Neural progenitor cell (in vitro differentiated cells): Measurements from ENCODE around the gene PCED1A. TPM values are rescaled to one million over a fixed set of nuclear protein-coding genes. Genes with fewer than 3 reads are reported as not detected.

ENCODE experiments used
- DNase-seq: peaks from one replicate; pipeline ENCODE4 v3.0.0-alpha.2; 2016; ENCODE audit warnings: low spot score
- H2AFZ ChIP-seq: fragments of 200-600 bp; sonication (generic); replicated peaks from 2 replicates; pipeline ENCODE4 v1.6.1; 2016; ENCODE audit warnings: antibody characterized with exemption
- H3F3A ChIP-seq: fragments of 200-600 bp; sonication (generic); 2 replicates; pipeline ENCODE4 v1.6.1; 2016; ENCODE audit warnings: antibody characterized with exemption, low read depth
- H3K27ac ChIP-seq: fragments of 200-600 bp; sonication (generic); 2 replicates; pipeline ENCODE4 v1.5.1; 2016; ENCODE audit warnings: mild to moderate bottlenecking
- H3K27me3 ChIP-seq: fragments of 200-600 bp; sonication (generic); 2 replicates; pipeline ENCODE4 v1.6.1; 2016; ENCODE audit warnings: mild to moderate bottlenecking, moderate library complexity
- H3K36me3 ChIP-seq: fragments of 200-600 bp; sonication (generic); 2 replicates; pipeline ENCODE4 v1.5.1; 2016
- H3K4me1 ChIP-seq: fragments of 200-600 bp; sonication (generic); 2 replicates; pipeline ENCODE4 v1.6.1; 2016; ENCODE audit warnings: mixed run types
- H3K4me2 ChIP-seq: fragments of 200-600 bp; sonication (generic); 2 replicates; pipeline ENCODE4 v1.6.1; 2016
- H3K4me3 ChIP-seq: fragments of 200-600 bp; sonication (generic); 2 replicates; pipeline ENCODE4 v1.5.1; 2016
- H3K79me2 ChIP-seq: fragments of 200-600 bp; sonication (generic); 2 replicates; pipeline ENCODE4 v1.6.1; 2016; ENCODE audit warnings: low read depth
- H3K9ac ChIP-seq: fragments of 200-600 bp; sonication (generic); 2 replicates; pipeline ENCODE4 v1.6.1; 2016
- H3K9me3 ChIP-seq: fragments of 200-600 bp; sonication (generic); 2 replicates; pipeline ENCODE4 v1.5.1; 2016; ENCODE audit warnings: low read depth
- H4K20me1 ChIP-seq: fragments of 200-600 bp; sonication (generic); 2 replicates; pipeline ENCODE4 v1.6.1; 2016; ENCODE audit warnings: low read depth
- H3K27ac Mint-ChIP-seq: 3 replicates; pipeline ENCODE4 v1.8.0; 2021; ENCODE audit warnings: mixed read lengths
- H3K27me3 Mint-ChIP-seq: 2 replicates; pipeline ENCODE4 v1.8.0; 2022; ENCODE audit warnings: low read depth, mild to moderate bottlenecking, inconsistent platforms, moderate library complexity, mixed read lengths; ENCODE audit not compliant: insufficient read depth
- H3K36me3 Mint-ChIP-seq: 3 replicates; pipeline ENCODE4 v1.8.0; 2021; ENCODE audit warnings: mixed read lengths
- H3K4me1 Mint-ChIP-seq: 3 replicates; pipeline ENCODE4 v1.8.0; 2021; ENCODE audit warnings: mixed read lengths
- H3K4me3 Mint-ChIP-seq: 3 replicates; pipeline ENCODE4 v1.8.0; 2021; ENCODE audit warnings: mild to moderate bottlenecking, moderate library complexity, mixed read lengths
- H3K9me3 Mint-ChIP-seq: 3 replicates; pipeline ENCODE4 v1.8.0; 2020; ENCODE audit warnings: mixed read lengths
- EZH2 ChIP-seq: fragments of 200-600 bp; sonication (generic); IDR thresholded peaks from 2 replicates; pipeline ENCODE4 v1.6.1; 2017; ENCODE audit warnings: antibody characterized with exemption, mild to moderate bottlenecking, moderate library complexity
- EZH2phosphoT487 ChIP-seq: fragments of 200-600 bp; sonication (generic); IDR thresholded peaks from 2 replicates; pipeline ENCODE4 v1.6.1; 2017; ENCODE audit warnings: antibody characterized with exemption
- total RNA-seq: library from RNA; depleted of rRNA; stranded (reverse); fragments of >200 nt; gene quantifications from 2 replicates; pipeline ENCODE4 v1.2.3, GENCODE V29; 2015; ENCODE audit warnings: low replicate concordance
- TF ChIP-seq, protein P1 (sequence below): fragments of 200-600 bp; sonication (generic); IDR thresholded peaks from 2 replicates; pipeline ENCODE4 v1.5.1; 2017; ENCODE audit warnings: antibody characterized with exemption, mild to moderate bottlenecking

The PCED1A gene
- total RNA-seq, 1 donor from 2014 or later: 14.6 TPM

DNA sequence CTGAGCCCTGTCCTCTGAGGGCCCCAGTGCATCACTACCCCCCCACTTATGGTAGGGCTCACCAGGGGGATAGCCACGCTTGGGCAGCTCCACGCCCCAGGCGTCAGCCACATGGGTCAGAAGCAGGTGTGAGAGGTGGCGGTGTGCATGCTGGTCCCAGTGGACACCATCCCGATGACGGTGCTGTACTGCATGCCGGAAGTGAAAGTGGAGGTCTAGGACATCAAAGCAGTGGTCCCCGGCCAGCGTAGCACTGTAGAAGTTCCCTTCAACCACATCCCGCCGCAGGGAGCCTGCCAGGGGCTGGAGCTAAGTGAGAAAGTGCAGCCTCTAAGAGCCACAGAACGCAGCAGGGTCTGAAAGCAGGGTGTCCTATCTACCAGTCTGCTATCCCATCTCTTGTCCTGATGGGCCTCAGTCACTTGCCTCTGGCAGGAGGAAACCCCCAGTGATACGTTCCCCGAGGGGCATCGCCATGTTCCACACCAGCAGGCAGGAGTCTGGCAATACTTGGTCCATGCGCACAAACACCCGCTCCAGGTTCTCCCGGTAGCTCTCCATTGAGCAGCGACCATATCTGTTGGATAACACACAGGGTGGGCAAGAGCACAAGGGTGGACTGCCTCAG lies 2.2 kb downstream of the PCED1A start:
- Histone ChIP-seq H3K27me3 (no peaks in the 10 kb centered on the region), H3F3A (no peaks in the 10 kb centered on the region), H3K79me2 (peaks cover 6% of the 10 kb centered on the region), H3K27ac (no peak overlapping the region), H2AFZ (no peak overlapping the region), H3K4me2 (no peak overlapping the region), H4K20me1 (no peaks in the 10 kb centered on the region), H3K36me3 (no peaks in the 10 kb centered on the region), H3K9ac (no peak overlapping the region), H3K9me3 (no peaks in the 10 kb centered on the region), H3K4me3 (no peak overlapping the region), H3K4me1 (peaks cover 6% of the 10 kb centered on the region)
- no peak for DNase-seq
- Mint-ChIP-seq H3K27me3 (peaks cover 6% of the 10 kb centered on the region), H3K36me3 (peaks cover 26% of the 10 kb centered on the region), H3K4me1 (peaks cover 13% of the 10 kb centered on the region), H3K4me3 (peak overlapping the region; percentile 58), H3K27ac (no peak overlapping the region), H3K9me3 (no peaks in the 10 kb centered on the region)
- TF ChIP-seq EZH2phosphoT487: no peak
- TF ChIP-seq EZH2: no peak
- TF ChIP-seq, protein P1, sequence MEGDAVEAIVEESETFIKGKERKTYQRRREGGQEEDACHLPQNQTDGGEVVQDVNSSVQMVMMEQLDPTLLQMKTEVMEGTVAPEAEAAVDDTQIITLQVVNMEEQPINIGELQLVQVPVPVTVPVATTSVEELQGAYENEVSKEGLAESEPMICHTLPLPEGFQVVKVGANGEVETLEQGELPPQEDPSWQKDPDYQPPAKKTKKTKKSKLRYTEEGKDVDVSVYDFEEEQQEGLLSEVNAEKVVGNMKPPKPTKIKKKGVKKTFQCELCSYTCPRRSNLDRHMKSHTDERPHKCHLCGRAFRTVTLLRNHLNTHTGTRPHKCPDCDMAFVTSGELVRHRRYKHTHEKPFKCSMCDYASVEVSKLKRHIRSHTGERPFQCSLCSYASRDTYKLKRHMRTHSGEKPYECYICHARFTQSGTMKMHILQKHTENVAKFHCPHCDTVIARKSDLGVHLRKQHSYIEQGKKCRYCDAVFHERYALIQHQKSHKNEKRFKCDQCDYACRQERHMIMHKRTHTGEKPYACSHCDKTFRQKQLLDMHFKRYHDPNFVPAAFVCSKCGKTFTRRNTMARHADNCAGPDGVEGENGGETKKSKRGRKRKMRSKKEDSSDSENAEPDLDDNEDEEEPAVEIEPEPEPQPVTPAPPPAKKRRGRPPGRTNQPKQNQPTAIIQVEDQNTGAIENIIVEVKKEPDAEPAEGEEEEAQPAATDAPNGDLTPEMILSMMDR: no peak

GRCh38 chr20:2837221-2837960 lies 3.1 kb downstream of the PCED1A start:
- Mint-ChIP-seq H3K4me3 (no peak overlapping the region), H3K27me3 (peaks cover 6% of the 10 kb centered on the region), H3K27ac (peak overlapping the region; percentile 52), H3K4me1 (peaks cover 13% of the 10 kb centered on the region), H3K36me3 (peaks cover 28% of the 10 kb centered on the region), H3K9me3 (no peaks in the 10 kb centered on the region)
- Histone ChIP-seq H3K36me3 (no peaks in the 10 kb centered on the region), H3K27ac (no peak overlapping the region), H3K4me2 (no peak overlapping the region), H2AFZ (no peak overlapping the region), H3K27me3 (no peaks in the 10 kb centered on the region), H3K79me2 (peaks cover 6% of the 10 kb centered on the region), H3K4me1 (peaks cover 6% of the 10 kb centered on the region), H3F3A (no peaks in the 10 kb centered on the region), H3K9ac (no peak overlapping the region), H4K20me1 (no peaks in the 10 kb centered on the region), H3K9me3 (no peaks in the 10 kb centered on the region), H3K4me3 (no peak overlapping the region)
- DNase-seq: no peak
- TF ChIP-seq, protein P1: no peak

- H3K36me3 ChIP-seq: no peaks in the 10 kb centered on the region
- no peaks in the 10 kb centered on the region for H4K20me1 ChIP-seq
- H3K27me3 Mint-ChIP-seq: peaks cover 6% of the 10 kb centered on the region
- H2AFZ ChIP-seq: no peak overlapping the region
- H3K9me3 ChIP-seq: no peaks in the 10 kb centered on the region
- no peak overlapping the region for H3K4me3 Mint-ChIP-seq
- no peak for DNase-seq
- TF ChIP-seq EZH2 (no peak), EZH2phosphoT487 (no peak)
- TF ChIP-seq, protein P1: no peak
- H3K27ac Mint-ChIP-seq: peak overlapping the region; percentile 11
- H3K27me3 ChIP-seq: no peaks in the 10 kb centered on the region
- no peak overlapping the region for H3K4me3 ChIP-seq
- H3K36me3 Mint-ChIP-seq: peaks cover 28% of the 10 kb centered on the region
- no peak overlapping the region for H3K27ac ChIP-seq
- H3K4me1 Mint-ChIP-seq: peaks cover 9% of the 10 kb centered on the region
- H3K9ac ChIP-seq: no peak overlapping the region
- no peaks in the 10 kb centered on the region for H3K4me1 ChIP-seq
- H3K4me2 ChIP-seq: no peak overlapping the region
- H3K9me3 Mint-ChIP-seq: no peaks in the 10 kb centered on the region
- H3K79me2 ChIP-seq: peaks cover 6% of the 10 kb centered on the region
- H3F3A ChIP-seq: no peaks in the 10 kb centered on the region
Observed at GRCh38 chr20:2836035-2836434, 4.4 kb downstream of the PCED1A start.
